Prostate gland (tissue), 2 donors: ENCODE data around the gene CXCL11.

Experiments
- POLR2A ChIP-seq: fragments of 450-650 bp; IDR thresholded peaks from one replicate; pipeline ENCODE4 v1.6.1; 2016; ENCODE audit warnings: antibody characterized with exemption, mild to moderate bottlenecking
- TF ChIP-seq, protein P1 (sequence below), 4 experiments: fragments of 200-600 bp in 2 of 4; fragments of 450-650 bp in 2 of 4; sonication (generic) in 2 of 4; IDR thresholded peaks; 1 replicate in 3 of 4; 2 replicates in 1 of 4; pipeline ENCODE4 v1.5.1; 2016 to 2019; ENCODE audit warnings: antibody characterized with exemption in 4 of 4, mild to moderate bottlenecking in 2 of 4, moderate library complexity in 2 of 4

DNA sequence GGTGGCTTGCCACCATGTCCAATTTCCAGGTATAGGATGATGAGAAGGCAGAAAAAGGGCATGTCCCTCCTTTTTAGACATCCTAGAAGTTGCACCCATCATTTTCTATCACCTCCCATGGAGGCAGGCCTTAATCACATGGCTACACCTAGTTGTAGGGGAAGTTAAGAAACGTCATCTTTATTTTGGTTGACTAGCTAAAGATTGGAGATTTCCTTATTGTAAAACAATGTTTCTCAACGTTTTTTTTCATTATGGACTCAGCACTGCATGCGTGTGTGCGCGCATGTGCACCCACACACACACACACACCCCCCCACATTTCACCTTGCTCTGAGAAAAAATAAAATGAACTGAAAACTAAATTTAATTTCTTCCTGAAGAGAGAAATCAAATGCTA lies 26.6 kb downstream of the CXCL11 start:
- TF ChIP-seq, protein P1, sequence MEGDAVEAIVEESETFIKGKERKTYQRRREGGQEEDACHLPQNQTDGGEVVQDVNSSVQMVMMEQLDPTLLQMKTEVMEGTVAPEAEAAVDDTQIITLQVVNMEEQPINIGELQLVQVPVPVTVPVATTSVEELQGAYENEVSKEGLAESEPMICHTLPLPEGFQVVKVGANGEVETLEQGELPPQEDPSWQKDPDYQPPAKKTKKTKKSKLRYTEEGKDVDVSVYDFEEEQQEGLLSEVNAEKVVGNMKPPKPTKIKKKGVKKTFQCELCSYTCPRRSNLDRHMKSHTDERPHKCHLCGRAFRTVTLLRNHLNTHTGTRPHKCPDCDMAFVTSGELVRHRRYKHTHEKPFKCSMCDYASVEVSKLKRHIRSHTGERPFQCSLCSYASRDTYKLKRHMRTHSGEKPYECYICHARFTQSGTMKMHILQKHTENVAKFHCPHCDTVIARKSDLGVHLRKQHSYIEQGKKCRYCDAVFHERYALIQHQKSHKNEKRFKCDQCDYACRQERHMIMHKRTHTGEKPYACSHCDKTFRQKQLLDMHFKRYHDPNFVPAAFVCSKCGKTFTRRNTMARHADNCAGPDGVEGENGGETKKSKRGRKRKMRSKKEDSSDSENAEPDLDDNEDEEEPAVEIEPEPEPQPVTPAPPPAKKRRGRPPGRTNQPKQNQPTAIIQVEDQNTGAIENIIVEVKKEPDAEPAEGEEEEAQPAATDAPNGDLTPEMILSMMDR (IDR thresholded peaks at IDR 0.05): no peak
- TF ChIP-seq POLR2A: no peak
